ENCODE results near the gene UHRF2.
"Not testable (repeated sequence)": the region's sequence is repeated elsewhere in the genome, so short reads cannot be mapped to it uniquely, and the experiment has no call there.

UHRF2 gene, protein sequence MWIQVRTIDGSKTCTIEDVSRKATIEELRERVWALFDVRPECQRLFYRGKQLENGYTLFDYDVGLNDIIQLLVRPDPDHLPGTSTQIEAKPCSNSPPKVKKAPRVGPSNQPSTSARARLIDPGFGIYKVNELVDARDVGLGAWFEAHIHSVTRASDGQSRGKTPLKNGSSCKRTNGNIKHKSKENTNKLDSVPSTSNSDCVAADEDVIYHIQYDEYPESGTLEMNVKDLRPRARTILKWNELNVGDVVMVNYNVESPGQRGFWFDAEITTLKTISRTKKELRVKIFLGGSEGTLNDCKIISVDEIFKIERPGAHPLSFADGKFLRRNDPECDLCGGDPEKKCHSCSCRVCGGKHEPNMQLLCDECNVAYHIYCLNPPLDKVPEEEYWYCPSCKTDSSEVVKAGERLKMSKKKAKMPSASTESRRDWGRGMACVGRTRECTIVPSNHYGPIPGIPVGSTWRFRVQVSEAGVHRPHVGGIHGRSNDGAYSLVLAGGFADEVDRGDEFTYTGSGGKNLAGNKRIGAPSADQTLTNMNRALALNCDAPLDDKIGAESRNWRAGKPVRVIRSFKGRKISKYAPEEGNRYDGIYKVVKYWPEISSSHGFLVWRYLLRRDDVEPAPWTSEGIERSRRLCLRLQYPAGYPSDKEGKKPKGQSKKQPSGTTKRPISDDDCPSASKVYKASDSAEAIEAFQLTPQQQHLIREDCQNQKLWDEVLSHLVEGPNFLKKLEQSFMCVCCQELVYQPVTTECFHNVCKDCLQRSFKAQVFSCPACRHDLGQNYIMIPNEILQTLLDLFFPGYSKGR

DNA sequence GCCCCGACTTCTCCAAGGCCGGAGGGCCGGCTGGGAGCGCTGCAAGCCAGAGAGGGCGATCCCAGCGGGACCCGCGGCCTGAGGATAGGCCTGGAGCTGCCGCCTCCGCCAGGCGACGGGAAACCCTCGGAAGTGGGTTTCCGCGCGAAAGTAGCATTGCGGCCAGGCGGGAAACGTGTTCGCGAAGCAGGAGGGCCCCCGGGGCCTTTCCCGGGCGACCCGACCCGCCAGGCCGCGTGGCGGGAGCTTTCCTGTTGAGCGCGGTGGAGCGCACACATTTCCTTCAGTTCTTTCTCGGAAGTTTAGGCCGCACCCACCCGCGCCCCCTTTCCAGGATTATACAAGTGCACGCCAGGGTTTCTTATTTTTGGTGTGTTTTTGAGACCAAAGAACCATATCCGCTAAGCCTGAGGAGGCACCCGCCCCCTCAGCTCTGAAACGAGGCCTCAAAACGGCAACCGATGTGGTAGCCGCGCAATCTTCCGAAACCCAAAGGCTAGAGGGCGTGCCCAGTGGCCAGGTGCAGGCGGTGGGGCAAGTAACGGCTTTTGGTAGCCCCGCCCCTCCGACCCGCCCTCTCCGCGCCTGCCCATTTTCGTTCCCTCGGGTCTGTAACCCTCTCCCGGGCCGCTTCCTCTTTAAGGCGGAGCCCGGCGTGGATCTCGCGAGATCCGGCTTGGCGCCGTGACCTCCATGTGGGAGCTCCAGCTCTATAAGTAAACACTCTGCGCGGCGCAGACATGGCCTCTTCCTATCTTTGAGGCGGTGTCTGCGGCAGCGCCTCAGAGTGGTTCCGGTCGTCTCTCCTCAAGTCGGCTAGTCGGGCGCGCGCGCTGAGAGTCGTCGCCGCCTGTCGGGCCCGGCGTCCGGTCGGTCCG, at the start of gene UHRF2:
UHRF2 (plus strand) TSS at position 713 of the 878 bp plus-strand sequence. CDS start 292 bp downstream, outside the sequence.
- DNase-seq (ENCODE audit: low read depth): peak; percentile 99
- TF ChIP-seq, protein P1, sequence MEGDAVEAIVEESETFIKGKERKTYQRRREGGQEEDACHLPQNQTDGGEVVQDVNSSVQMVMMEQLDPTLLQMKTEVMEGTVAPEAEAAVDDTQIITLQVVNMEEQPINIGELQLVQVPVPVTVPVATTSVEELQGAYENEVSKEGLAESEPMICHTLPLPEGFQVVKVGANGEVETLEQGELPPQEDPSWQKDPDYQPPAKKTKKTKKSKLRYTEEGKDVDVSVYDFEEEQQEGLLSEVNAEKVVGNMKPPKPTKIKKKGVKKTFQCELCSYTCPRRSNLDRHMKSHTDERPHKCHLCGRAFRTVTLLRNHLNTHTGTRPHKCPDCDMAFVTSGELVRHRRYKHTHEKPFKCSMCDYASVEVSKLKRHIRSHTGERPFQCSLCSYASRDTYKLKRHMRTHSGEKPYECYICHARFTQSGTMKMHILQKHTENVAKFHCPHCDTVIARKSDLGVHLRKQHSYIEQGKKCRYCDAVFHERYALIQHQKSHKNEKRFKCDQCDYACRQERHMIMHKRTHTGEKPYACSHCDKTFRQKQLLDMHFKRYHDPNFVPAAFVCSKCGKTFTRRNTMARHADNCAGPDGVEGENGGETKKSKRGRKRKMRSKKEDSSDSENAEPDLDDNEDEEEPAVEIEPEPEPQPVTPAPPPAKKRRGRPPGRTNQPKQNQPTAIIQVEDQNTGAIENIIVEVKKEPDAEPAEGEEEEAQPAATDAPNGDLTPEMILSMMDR (IDR thresholded peaks at IDR 0.05; ENCODE audit: insufficient read depth, low read depth, low read length, missing control alignments): no peak
- H3K4me3 ChIP-seq (ENCODE audit: low read length): peak within 1 kb of the TSS; percentile 87

DNA sequence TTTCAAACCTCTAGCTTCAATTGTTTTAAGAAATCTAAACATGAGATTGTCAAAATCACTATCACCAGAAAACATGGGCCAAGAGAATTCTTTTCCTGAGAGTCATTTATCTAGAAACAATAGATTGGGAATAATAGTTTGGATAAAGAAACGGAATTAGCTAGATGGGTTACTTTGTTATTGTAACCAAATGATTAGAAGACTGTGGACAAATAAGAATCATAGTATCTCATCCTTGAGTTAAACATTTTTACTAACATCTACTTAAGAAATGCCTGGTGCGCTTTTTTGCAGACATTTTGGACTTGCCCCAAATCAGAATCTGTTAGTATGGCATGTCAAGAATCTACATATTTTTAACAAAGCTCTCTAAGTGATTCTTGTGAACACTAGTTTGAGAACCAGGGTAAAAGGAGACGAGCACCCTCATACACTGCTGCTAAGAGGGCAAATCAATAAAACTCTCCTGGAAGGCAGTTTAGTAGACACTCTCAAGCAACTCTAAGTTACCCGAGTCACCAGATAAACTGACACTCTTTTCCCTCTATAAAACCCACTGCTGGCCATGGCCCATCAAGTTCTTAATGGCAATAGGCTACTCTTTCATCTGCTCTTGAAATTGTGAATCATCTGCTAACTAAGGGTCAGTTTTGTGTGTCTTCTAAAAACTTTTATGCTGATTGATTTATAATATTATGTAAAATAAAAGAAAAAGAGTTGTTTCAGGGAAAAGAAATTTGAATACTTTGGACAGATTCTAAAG, 45.7 kb upstream of the UHRF2 start:
- TF ChIP-seq, protein P1 (IDR thresholded peaks at IDR 0.05; ENCODE audit: insufficient read depth, low read depth, low read length, missing control alignments): no peak
- H3K4me3 ChIP-seq (ENCODE audit: low read length): no peak overlapping the region
- DNase-seq (ENCODE audit: low read depth): no peak

DNA sequence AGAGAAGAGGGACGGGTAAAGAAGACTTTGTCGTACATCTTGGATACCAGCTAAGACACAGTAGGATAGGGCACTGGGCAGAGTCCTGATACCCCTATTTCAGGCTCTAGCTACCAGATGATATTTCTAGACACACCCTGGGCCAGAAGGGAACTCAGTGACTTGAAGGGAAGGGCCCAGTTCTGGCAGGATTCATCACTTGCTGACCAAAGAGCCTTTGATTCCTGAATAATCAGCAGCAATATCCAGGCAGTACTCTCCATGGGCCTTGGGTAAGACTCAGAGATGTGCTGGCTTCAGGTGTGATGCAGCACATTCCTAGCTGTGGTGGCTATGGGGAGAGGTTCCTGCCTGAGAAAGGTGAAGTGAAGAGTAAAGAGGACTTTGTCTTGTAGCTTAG, 44.2 kb upstream of the UHRF2 start:
- TF ChIP-seq, protein P1 (IDR thresholded peaks at IDR 0.05; ENCODE audit: insufficient read depth, low read depth, low read length, missing control alignments): no peak
- H3K4me3 ChIP-seq (ENCODE audit: low read length): no peak overlapping the region
- no peak for DNase-seq (ENCODE audit: low read depth)

DNA sequence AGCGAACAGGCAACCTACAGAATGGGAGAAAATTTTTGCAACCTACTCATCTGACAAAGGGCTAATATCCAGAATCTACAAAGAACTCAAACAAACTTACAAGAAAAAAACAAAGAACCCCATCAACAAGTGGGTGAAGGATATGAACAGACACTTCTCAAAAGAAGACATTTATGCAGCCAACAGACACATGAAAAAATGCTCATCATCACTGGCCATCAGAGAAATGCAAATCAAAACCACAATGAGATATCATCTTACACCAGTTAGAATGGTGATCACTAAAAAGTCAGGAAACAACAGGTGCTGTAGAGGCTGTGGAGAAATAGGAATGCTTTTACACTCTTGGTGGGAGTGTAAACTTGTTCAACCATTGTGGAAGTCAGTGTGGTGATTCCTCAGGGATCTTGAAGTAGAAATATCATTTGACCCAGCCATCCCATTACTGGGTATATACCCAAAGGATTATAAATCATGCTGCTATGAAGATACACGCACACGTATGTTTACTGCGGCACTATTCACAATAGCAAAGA, 31.5 kb upstream of the UHRF2 start:
- DNase-seq (ENCODE audit: low read depth); H3K4me3 ChIP-seq (ENCODE audit: low read length): not testable (repeated sequence)

DNA sequence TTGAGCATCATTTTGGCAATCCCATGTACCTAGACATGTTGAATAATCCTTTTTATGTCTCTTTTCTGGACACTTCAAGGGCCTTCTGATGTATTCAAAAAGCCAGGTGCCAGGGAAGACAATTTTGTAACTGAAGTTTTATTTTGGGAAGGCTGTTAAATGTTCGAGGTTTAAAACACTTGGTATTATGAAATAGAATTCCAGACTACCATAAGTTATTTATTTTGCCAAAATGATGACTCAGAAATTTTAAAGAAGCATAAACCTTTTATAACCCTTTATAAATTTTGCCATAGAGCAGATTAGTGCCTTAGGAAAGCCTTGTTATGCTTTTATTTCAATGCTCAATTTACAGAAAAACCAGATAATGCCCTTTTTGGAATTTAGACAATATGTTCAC, 30.3 kb upstream of the UHRF2 start:
- TF ChIP-seq, protein P1 (IDR thresholded peaks at IDR 0.05; ENCODE audit: insufficient read depth, low read depth, low read length, missing control alignments): no peak
- H3K4me3 ChIP-seq (ENCODE audit: low read length): no peak overlapping the region
- no peak for DNase-seq (ENCODE audit: low read depth)

DNA sequence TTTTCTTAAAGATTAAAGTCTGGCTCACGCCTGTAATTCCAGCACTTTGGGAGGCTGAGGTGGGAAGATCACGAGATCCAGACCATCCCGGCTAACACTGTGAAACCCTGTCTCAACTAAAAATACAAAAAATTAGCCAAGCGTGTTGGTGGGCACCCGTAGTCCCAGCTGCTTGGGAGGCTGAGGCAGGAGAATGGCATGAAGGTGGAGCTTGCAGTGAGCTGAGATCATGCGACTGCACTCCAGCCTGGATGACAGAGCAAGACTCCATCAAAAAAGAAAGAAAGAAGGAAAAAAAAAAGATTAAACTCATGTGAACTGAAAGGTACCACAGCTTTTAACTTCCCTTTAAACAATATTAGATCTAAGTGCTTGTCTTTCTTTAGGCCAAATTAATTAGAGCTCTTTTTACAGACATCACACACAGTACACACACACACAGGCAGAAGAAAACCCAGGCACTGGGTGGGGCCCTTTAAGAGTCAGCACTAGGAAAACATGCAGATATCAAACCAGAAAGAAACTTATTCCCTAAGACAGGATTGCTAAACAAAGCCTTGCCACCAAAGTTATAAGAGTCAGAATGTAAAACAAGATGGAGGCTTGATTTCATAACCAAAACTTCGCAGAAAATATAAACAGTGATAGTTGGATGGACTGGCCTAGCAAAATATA, 29.3 kb upstream of the UHRF2 start:
- peak; percentile 57 for DNase-seq (ENCODE audit: low read depth)
- no peak overlapping the region for H3K4me3 ChIP-seq (ENCODE audit: low read length)
- TF ChIP-seq, protein P1 (IDR thresholded peaks at IDR 0.05; ENCODE audit: insufficient read depth, low read depth, low read length, missing control alignments): no peak
